GM23248 (cell line): ENCODE data around the gene BRI3BP. TPM values are rescaled to one million over a fixed set of nuclear protein-coding genes. Genes with fewer than 3 reads are reported as not detected.

Source experiments
- DNase-seq: peaks from one replicate; pipeline ENCODE4 v3.0.0-alpha.2; 2015
- H2AFZ ChIP-seq: fragments of 200-600 bp; sonication (generic); 2 replicates; pipeline ENCODE4 v1.6.1; 2016; ENCODE audit warnings: antibody characterized with exemption
- H3F3A ChIP-seq: fragments of 200-600 bp; sonication (generic); 2 replicates; pipeline ENCODE4 v1.6.1; 2016; ENCODE audit warnings: mild to moderate bottlenecking, antibody characterized with exemption, mixed run types; ENCODE audit not compliant: insufficient read depth
- H3K27ac ChIP-seq: fragments of 200-600 bp; sonication (generic); 2 replicates; pipeline ENCODE4 v1.5.1; 2016; ENCODE audit warnings: mild to moderate bottlenecking
- H3K27me3 ChIP-seq: fragments of 200-600 bp; sonication (generic); replicated peaks from 2 replicates; pipeline ENCODE4 v1.6.1; 2016; ENCODE audit warnings: mild to moderate bottlenecking; ENCODE audit not compliant: insufficient read depth
- H3K36me3 ChIP-seq: fragments of 200-600 bp; sonication (generic); 2 replicates; pipeline ENCODE4 v1.6.1; 2016; ENCODE audit warnings: low read depth, mild to moderate bottlenecking
- H3K4me1 ChIP-seq: fragments of 200-600 bp; sonication (generic); 2 replicates; pipeline ENCODE4 v1.6.1; 2016; ENCODE audit warnings: mild to moderate bottlenecking; ENCODE audit not compliant: insufficient read depth
- H3K4me2 ChIP-seq: fragments of 200-600 bp; sonication (generic); one replicate; pipeline ENCODE4 v1.6.1; 2016; ENCODE audit warnings: mild to moderate bottlenecking; ENCODE audit not compliant: unreplicated experiment
- H3K4me3 ChIP-seq: fragments of 200-600 bp; sonication (generic); 2 replicates; pipeline ENCODE4 v1.5.1; 2016; ENCODE audit warnings: mild to moderate bottlenecking
- H3K79me2 ChIP-seq: fragments of 200-600 bp; sonication (generic); 2 replicates; pipeline ENCODE4 v1.6.1; 2016; ENCODE audit warnings: mild to moderate bottlenecking; ENCODE audit not compliant: insufficient read depth
- H3K9ac ChIP-seq: fragments of 200-600 bp; sonication (generic); 2 replicates; pipeline ENCODE4 v1.6.1; 2016; ENCODE audit warnings: mild to moderate bottlenecking
- H3K9me2 ChIP-seq: fragments of 200-600 bp; sonication (generic); 2 replicates; pipeline ENCODE4 v1.6.1; 2016; ENCODE audit warnings: mixed run types, mild to moderate bottlenecking, moderate library complexity; ENCODE audit not compliant: insufficient read depth
- H3K9me3 ChIP-seq: fragments of 200-600 bp; sonication (generic); one replicate; pipeline ENCODE4 v1.6.1; 2017; ENCODE audit warnings: low read depth
- H4K20me1 ChIP-seq: fragments of 200-600 bp; sonication (generic); 2 replicates; pipeline ENCODE4 v1.6.0; 2016; ENCODE audit not compliant: insufficient read depth
- EZH2 ChIP-seq: fragments of 200-600 bp; sonication (generic); IDR thresholded peaks from 2 replicates; pipeline ENCODE4 v1.6.1; 2018; ENCODE audit warnings: antibody characterized with exemption, mild to moderate bottlenecking; ENCODE audit not compliant: insufficient read depth, poor library complexity, severe bottlenecking
- EZH2phosphoT487 ChIP-seq: fragments of 200-600 bp; sonication (generic); IDR thresholded peaks from 2 replicates; pipeline ENCODE4 v1.6.1; 2018; ENCODE audit warnings: antibody characterized with exemption, moderate library complexity, mild to moderate bottlenecking, low read depth; ENCODE audit not compliant: insufficient read depth
- WGBS, 2 experiments: methylation state at CpG; one replicate each; pipeline ENCODE4 v1.1.6; 2015 to 2017; ENCODE audit warnings: low lambda C conversion rate in 2 of 2, low coverage in 1 of 2; ENCODE audit errors: missing lambda C conversion rate in 2 of 2; 5-methylcytosine and 5-hydroxymethylcytosine counted together
- in situ Hi-C: fragments of 300-500 bp; cut with MboI; formaldehyde crosslinking; loops from 2 replicates; pipeline ENCODE4 v1.15.0; 2020
- polyA plus RNA-seq: library from polyadenylated mRNA; unstranded; fragments of >200 nt; fragmentation: Nextera tagmentation; extraction: Ambion mirVana; gene quantifications from 2 replicates; pipeline ENCODE4 v1.2.1, GENCODE V29; 2016
- total RNA-seq: library from RNA; depleted of rRNA; stranded (reverse); fragments of >200 nt; shearing (Covaris generic); gene quantifications from 2 replicates; pipeline ENCODE4 v1.2.3, GENCODE V29; 2014

Gene BRI3BP
- total and polyA plus RNA-seq, 2 experiments from 2014 or later: 3.5 to 4.2 TPM

GRCh38 chr12:124992874-124993625 lies 395 bp upstream of the BRI3BP start:
- Histone ChIP-seq H4K20me1 (no peaks in the 10 kb centered on the region), H3K27me3 (no peaks in the 10 kb centered on the region), H3K79me2 (peaks cover 25% of the 10 kb centered on the region), H3K27ac (no peak overlapping the region), H2AFZ (peak overlapping the region; percentile 96), H3K4me3 (peak overlapping the region; percentile 74), H3K9me3 (no peaks in the 10 kb centered on the region), H3K4me1 (0 out of 2 replicates have a peak, but pooled peaks cover 5% of the 10 kb centered on the region), H3K36me3 (no peaks in the 10 kb centered on the region), H3K4me2 (peak overlapping the region; percentile 95), H3K9ac (peak overlapping the region; percentile 24; the same call in 1 of the 2 replicates), H3F3A (peaks cover 4% of the 10 kb centered on the region; the same call in 1 of the 2 replicates), H3K9me2 (no peaks in the 10 kb centered on the region)
- in situ Hi-C loops: no loop called here
- WGBS, 2 experiments: 2 to 4% methylated on average over 28 to 35 of the region's 35 CpGs
- no peak for TF ChIP-seq EZH2phosphoT487
- TF ChIP-seq EZH2: no peak
- DNase-seq: peak; percentile 11

GRCh38 chr12:124994437-124994975 lies 1.1 kb downstream of the BRI3BP start:
- H3K4me2 ChIP-seq: peak overlapping the region; percentile 91
- peak overlapping the region; percentile 78 for H3K4me3 ChIP-seq
- no peaks in the 10 kb centered on the region for H4K20me1 ChIP-seq
- no peaks in the 10 kb centered on the region for H3K27me3 ChIP-seq
- TF ChIP-seq EZH2: no peak
- H3K9ac ChIP-seq: peak overlapping the region; percentile 40
- in situ Hi-C loops: no loop called here
- H3F3A ChIP-seq: peaks cover 4% of the 10 kb centered on the region; the same call in 1 of the 2 replicates
- H3K4me1 ChIP-seq: 0 out of 2 replicates have a peak, but pooled peaks cover 5% of the 10 kb centered on the region
- peak overlapping the region; percentile 94 for H2AFZ ChIP-seq
- H3K9me2 ChIP-seq: no peaks in the 10 kb centered on the region
- 22 to 28% methylated on average over 15 of the region's 15 CpGs for whole genome bisulfite sequencing, 2 experiments
- DNase-seq: no peak
- H3K27ac ChIP-seq: no peak overlapping the region
- peaks cover 11% of the 10 kb centered on the region; the same call in 1 of the 2 replicates for H3K79me2 ChIP-seq
- H3K9me3 ChIP-seq: no peaks in the 10 kb centered on the region
- no peaks in the 10 kb centered on the region for H3K36me3 ChIP-seq

GRCh38 chr12:124995200-124995961 lies 1.9 kb downstream of the BRI3BP start:
- 96 to 98% methylated on average over 14 of the region's 14 CpGs for WGBS, 2 experiments
- H4K20me1 ChIP-seq: no peaks in the 10 kb centered on the region
- 0 out of 2 replicates have a peak overlapping the region, but pooled peaks have one; percentile 94 for H2AFZ ChIP-seq
- H3K4me2 ChIP-seq: peak overlapping the region; percentile 91
- no peak overlapping the region for H3K4me3 ChIP-seq
- no peaks in the 10 kb centered on the region for H3K36me3 ChIP-seq
- no peaks in the 10 kb centered on the region for H3K27me3 ChIP-seq
- DNase-seq: no peak
- H3F3A ChIP-seq: peaks cover 4% of the 10 kb centered on the region; the same call in 1 of the 2 replicates
- H3K9me2 ChIP-seq: no peaks in the 10 kb centered on the region
- in situ Hi-C loops: no loop called here
- peaks cover 11% of the 10 kb centered on the region; the same call in 1 of the 2 replicates for H3K79me2 ChIP-seq
- H3K27ac ChIP-seq: no peak overlapping the region
- H3K9ac ChIP-seq: no peak overlapping the region
- H3K9me3 ChIP-seq: no peaks in the 10 kb centered on the region
- H3K4me1 ChIP-seq: 0 out of 2 replicates have a peak, but pooled peaks cover 5% of the 10 kb centered on the region
- no peak for TF ChIP-seq EZH2phosphoT487
- no peak for TF ChIP-seq EZH2

- WGBS, 2 experiments: 94 to 99% methylated on average over 4 of the region's 4 CpGs
- Histone ChIP-seq H3K9me3 (no peaks in the 10 kb centered on the region), H3K4me2 (no peak overlapping the region), H3K9me2 (no peaks in the 10 kb centered on the region), H3K4me1 (no peaks in the 10 kb centered on the region), H3K36me3 (no peaks in the 10 kb centered on the region), H4K20me1 (no peaks in the 10 kb centered on the region), H3F3A (no peaks in the 10 kb centered on the region), H3K9ac (no peak overlapping the region), H3K27ac (no peak overlapping the region), H3K27me3 (no peaks in the 10 kb centered on the region), H3K79me2 (peaks cover 11% of the 10 kb centered on the region; the same call in 1 of the 2 replicates), H2AFZ (no peak overlapping the region), H3K4me3 (no peak overlapping the region)
- DNase-seq: no peak
- TF ChIP-seq EZH2 (no peak), EZH2phosphoT487 (no peak)
- in situ Hi-C loops: no loop called here
Measured at GRCh38 chr12:124998705-124999104, 5.3 kb downstream of the BRI3BP start.
